Activated CD4-positive, alpha-beta T cell treated with anti-CD3 and anti-CD28 coated beads for 4 hours (primary cell): ENCODE measurements around the gene CXCL1.
"Not testable (repeated sequence)": the region's sequence is repeated elsewhere in the genome, so short reads cannot be mapped to it uniquely, and the experiment has no call there.

Experiments
- DNase-seq, 2 donors: peaks; one replicate each; pipeline ENCODE4 v3.0.0-alpha.2; 2020

Gene CXCL1

GRCh38 chr4:73885574-73886267 is 16.5 kb downstream of the CXCL1 start:
- DNase-seq: no peak

DNA sequence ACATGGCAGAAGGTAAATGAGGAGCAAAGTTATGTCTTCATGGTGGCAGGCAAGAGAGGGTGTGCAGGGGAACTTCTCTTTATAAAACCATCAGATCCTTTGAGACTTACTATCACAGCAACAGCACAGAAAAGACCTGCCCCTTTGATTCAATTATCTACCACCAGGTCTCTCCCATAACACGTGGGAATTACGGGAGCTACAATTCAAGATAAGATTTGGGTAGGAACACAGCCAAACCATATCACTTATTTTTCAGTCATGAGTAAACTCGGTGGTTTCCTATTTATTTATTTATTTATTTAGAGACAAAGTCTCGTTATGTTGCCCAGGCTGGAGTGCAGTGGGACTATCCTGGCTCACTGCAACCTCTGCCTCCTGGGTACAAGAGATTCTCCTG is 22.1 kb downstream of the CXCL1 start:
- DNase-seq: no peak

DNA sequence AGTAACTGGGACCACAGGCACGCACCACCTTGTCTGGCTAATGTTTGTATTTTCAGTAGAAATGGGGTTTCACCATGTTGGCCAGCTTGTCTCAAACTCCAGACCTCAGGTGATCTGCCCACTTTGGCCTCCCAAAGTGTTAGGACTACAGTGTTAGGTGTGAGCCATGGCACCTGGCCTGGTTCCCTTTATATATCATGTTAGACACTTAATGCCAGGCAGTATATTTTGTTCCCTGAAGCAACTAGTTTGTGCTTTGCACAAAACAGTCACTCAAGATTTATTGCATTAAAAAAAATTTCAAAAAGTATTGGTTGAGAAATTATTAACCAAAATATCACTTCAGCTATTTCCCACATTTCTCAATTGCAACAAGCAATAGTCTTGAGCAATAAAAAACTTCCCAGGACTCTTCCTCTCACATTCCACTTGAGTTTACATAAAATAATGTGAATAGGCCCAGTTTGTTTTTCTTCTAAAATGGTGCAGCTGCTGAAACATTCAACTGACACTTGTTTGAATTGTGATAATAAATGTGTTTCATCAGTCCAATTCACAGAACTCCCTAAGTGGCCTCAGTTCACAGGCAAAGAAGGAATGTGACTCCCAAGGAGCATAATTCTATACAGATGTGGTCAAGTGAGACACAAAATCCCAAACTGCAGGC is 22.7 kb downstream of the CXCL1 start:
- no peak for DNase-seq

DNA sequence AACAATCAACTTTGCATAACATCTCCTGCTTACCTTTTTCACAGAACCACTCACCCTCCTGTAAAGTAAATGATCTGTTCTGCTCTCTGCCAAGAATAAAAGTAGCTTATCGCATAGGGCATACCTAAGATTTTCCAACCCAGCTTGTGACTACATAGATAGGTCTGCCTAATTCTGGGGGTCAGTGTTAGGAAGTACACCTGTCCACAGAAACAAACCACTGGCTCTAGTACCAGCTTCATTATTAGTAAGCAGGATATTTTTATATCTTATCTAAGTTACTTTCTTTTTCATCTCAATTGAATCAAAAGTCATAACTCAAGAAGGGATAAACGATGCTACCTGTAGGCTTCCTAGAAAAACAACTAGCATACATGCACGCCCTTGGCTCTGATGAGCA is 23.8 kb downstream of the CXCL1 start:
- DNase-seq: no peak

- DNase-seq: no peak
Measured at GRCh38 chr4:73894001-73894400, 24.8 kb downstream of the CXCL1 start.

- no peak for DNase-seq
Measured at GRCh38 chr4:73895201-73896175, 26.3 kb downstream of the CXCL1 start.

DNA sequence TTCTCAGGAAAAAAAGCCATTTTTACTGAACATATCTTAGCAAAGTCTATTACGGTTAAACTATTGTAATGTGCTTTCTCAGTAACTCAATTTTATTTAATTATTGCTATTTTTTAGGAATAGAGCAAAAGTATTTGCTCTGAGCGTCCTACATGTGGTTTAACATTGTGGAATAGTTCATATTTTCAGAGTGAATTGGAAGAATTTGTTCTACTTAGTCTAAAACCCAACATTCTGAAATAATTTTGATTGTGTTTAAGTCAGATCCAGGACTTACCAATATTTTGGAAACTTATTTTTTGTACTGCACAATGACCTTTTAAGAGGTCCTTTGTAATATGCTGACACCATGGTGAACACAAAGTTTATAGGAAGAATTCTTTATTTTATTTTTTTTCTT is 27.2 kb downstream of the CXCL1 start:
- DNase-seq: no peak

GRCh38 chr4:73897380-73898136 is 28.4 kb downstream of the CXCL1 start:
- DNase-seq: no peak

GRCh38 chr4:73899338-73899737 is 30.1 kb downstream of the CXCL1 start:
- DNase-seq: not testable (repeated sequence)

GRCh38 chr4:73901031-73901430 is 31.8 kb downstream of the CXCL1 start:
- no peak for DNase-seq

GRCh38 chr4:73902038-73902637 is 32.9 kb downstream of the CXCL1 start:
- DNase-seq: no peak

GRCh38 chr4:73902817-73903547 is 33.8 kb downstream of the CXCL1 start:
- DNase-seq: no peak

- no peak for DNase-seq
Measured at GRCh38 chr4:73904491-73904890, 35.3 kb downstream of the CXCL1 start.

DNA sequence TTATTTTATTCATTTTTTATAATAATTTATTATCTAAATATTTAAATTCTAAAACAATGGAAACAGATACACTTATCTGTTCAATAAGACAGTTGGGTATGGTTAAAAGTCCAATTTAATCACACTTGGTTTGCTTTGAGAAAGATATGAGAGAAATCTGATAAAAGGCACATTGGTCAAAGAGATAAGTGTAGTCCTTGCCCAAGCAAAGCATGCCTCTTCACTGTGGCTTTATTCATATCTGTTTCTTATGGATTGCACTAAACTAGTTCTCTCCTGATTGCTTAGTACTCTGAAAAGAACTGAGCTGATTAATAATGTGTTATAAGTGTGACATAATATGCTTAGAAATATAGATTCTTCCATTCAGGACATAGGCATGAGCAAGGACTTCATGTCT is 39.8 kb downstream of the CXCL1 start:
- DNase-seq: no peak

DNA sequence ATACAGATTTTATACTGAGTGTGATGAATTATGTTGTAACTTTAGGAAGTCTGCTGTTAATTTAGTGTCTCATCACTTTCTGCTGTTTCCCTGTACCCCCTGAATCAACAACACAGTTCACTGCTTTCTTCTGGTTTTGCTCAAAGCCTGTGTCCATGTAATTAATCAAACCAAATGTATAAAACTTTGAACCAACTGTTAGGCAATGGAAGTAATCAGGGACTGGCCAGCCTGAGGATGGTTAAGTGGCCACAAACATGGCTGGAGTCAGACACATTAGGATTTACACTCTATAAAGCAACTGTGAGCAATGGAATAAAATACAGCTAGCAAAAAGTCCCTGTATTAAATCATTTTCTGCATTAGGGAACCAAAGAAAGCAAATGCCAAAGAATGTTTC is 42.6 kb downstream of the CXCL1 start:
- DNase-seq: no peak

DNA sequence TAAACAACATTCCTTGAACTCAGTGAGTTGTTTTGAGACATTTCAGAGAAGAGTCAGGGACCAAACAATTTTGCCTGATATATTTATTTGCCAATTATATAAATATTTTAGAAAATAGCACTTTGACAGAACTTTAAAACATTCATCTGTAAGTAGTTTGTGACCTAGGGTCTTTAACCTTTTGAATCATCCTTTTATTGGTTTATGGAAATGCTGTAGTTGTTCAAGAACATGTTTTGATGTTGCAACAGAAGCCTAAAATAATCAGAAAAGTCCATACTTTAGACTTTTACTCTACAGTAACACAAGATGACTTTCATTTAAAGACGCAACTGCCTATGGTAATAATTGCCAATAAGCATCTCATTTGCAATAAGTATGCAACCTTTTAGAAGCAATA is 43.0 kb downstream of the CXCL1 start:
- DNase-seq: no peak

- no peak for DNase-seq
Measured at GRCh38 chr4:73914071-73914470, 44.9 kb downstream of the CXCL1 start.

GRCh38 chr4:73916172-73916925 is 47.2 kb downstream of the CXCL1 start:
- no peak for DNase-seq

DNA sequence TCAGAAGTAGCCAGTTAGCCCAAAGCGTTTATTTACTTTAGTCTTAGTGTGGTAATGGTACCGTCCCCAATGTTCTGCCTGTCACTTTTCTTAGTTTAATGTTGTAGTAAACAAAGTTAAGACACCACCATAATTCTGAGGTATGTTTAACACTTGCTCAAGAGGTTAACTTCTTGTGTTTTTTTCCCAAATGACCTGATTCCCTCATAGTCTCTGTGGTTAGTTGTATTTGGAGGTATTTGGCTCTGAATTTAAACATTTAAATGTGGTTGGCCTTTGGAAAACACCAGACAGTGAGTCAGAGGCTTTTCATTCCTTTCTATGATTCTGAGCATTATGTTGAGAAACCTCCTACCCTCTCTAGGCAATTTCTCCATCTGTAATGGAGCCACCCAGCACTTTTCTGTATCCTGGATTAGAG is 47.9 kb downstream of the CXCL1 start:
- DNase-seq: no peak

DNA sequence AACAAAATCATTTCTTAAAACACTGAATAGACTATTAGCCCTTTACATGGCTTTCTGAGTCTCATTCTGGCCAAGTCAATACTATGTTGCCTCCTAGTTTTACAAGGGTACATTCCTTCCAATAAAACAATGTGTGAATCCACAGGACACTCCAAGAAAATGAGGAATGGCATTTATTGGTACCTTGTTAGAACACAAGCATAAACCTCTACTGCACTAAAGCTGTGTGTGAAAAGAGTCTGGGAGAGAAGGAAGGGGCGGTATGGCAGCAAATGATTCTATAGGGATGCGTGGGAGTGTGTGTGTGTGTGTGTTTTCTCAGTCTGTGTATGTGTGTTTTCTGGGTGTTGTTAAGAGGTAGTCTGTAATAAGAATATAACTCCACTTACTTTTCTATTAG is 48.9 kb downstream of the CXCL1 start:
- no peak for DNase-seq

- no peak for DNase-seq
Measured at GRCh38 chr4:73919691-73920090, 50.5 kb downstream of the CXCL1 start.
